Endothelial cell of umbilical vein (primary cell): ENCODE results near the gene GBF1. TPM values are rescaled to one million over a fixed set of nuclear protein-coding genes. Genes with fewer than 3 reads are reported as not detected.
"Not testable (repeated sequence)": the region's sequence is repeated elsewhere in the genome, so short reads cannot be mapped to it uniquely, and the experiment has no call there.

Experiments
- BruUV-seq: library from RNA; stranded (reverse); fragments of 400-500 nt; replicated peaks from 2 replicates; lab custom pipeline; 2021; lab: Mats Ljungman, UMichigan
- CTCF ChIA-PET: fragments of 300-600, 350-600 bp; sonication (Branson Sonifier 250); formaldehyde crosslinking; loops from one replicate; lab custom pipeline; 2021; ENCODE audit warnings: antibody characterized with exemption, inconsistent platforms; lab: Charles Lee
- POLR2A ChIA-PET: fragments of 300-600, 350-600 bp; sonication (Branson Sonifier 250); formaldehyde crosslinking; loops from one replicate; lab custom pipeline; 2021; ENCODE audit warnings: antibody characterized with exemption, inconsistent platforms; lab: Charles Lee
- DNase-seq: peaks from one replicate; pipeline ENCODE4 v3.0.0-alpha.2; 2011; ENCODE audit warnings: low read depth, low spot score
- FAIRE-seq: peaks from 2 replicates; lab custom pipeline; 2011; peaks lifted over from hg19 to GRCh38; lab: Jason Lieb, UNC
- H2AFZ ChIP-seq: 2 replicates; pipeline ENCODE4 v1.6.0; 2012; ENCODE audit warnings: low read depth, low read length, control low read depth, inconsistent platforms
- H3K27ac ChIP-seq: 2 replicates; pipeline ENCODE4 v1.5.1; 2011; ENCODE audit warnings: low read depth, mild to moderate bottlenecking, control low read depth, low read length, moderate library complexity; ENCODE audit not compliant: insufficient read depth
- H3K27me3 ChIP-seq, 2 experiments: 2 replicates each; pipeline versions ENCODE4 v1.6.0 to v1.6.1; 2011; ENCODE audit warnings: low read length in 2 of 2, mixed read lengths in 1 of 2; ENCODE audit not compliant: control insufficient read depth in 2 of 2, insufficient read depth in 2 of 2
- H3K36me3 ChIP-seq, 2 experiments: 2 replicates in 1 of 2; 3 replicates in 1 of 2; pipeline ENCODE4 v1.5.1; 2011; ENCODE audit warnings: low read length in 2 of 2, mild to moderate bottlenecking in 1 of 2, moderate library complexity in 1 of 2; ENCODE audit not compliant: control insufficient read depth in 2 of 2, insufficient read depth in 2 of 2; ENCODE audit errors: extremely low read depth in 1 of 2
- H3K4me1 ChIP-seq: 3 replicates; pipeline ENCODE4 v1.5.1; 2011; ENCODE audit warnings: mild to moderate bottlenecking, low read length; ENCODE audit not compliant: control insufficient read depth, insufficient read depth; ENCODE audit errors: extremely low read depth
- H3K4me2 ChIP-seq: 2 replicates; pipeline ENCODE4 v1.6.1; 2011; ENCODE audit warnings: low read length, control low read depth, mixed read lengths; ENCODE audit not compliant: insufficient read depth
- H3K4me3 ChIP-seq, 3 experiments: fragments of 200-600 bp in 1 of 3; sonication (generic), shearing (Covaris generic) in 1 of 3; replicated peaks in 1 of 3; 2 replicates each; pipeline ENCODE4 v1.5.1; 2011 to 2016; ENCODE audit warnings: control low read depth in 3 of 3, low read length in 3 of 3, mild to moderate bottlenecking in 2 of 3, inconsistent platforms in 1 of 3, low read depth in 1 of 3, moderate library complexity in 1 of 3; ENCODE audit not compliant: insufficient read depth in 1 of 3
- H3K79me2 ChIP-seq: 2 replicates; pipeline ENCODE4 v1.6.0; 2012; ENCODE audit warnings: low read length, inconsistent platforms; ENCODE audit not compliant: control insufficient read depth, insufficient read depth
- H3K9ac ChIP-seq: replicated peaks from 2 replicates; pipeline ENCODE3; 2011; ENCODE audit warnings: low read length, control low read depth; ENCODE audit not compliant: insufficient read depth; ENCODE audit errors: extremely low read depth
- H3K9me1 ChIP-seq: replicated peaks from 3 replicates; pipeline ENCODE4 v1.6.0; 2011; ENCODE audit warnings: mild to moderate bottlenecking, low read length; ENCODE audit not compliant: control insufficient read depth, insufficient read depth; ENCODE audit errors: extremely low read depth
- H3K9me3 ChIP-seq: replicated peaks from 2 replicates; pipeline ENCODE4 v1.5.1; 2012; ENCODE audit warnings: low read length, inconsistent platforms; ENCODE audit not compliant: control insufficient read depth, insufficient read depth
- H4K20me1 ChIP-seq: replicated peaks from 2 replicates; pipeline ENCODE3; 2011; ENCODE audit warnings: mild to moderate bottlenecking, low read length; ENCODE audit not compliant: control insufficient read depth, insufficient read depth; ENCODE audit errors: extremely low read depth
- CTCF ChIP-seq, 2 donors: IDR thresholded peaks; 1 replicate in 1 of 2; 2 replicates in 1 of 2; pipeline ENCODE4 v1.5.1; 2011; ENCODE audit warnings: low read length in 2 of 2, mild to moderate bottlenecking in 2 of 2, moderate library complexity in 2 of 2, control low read depth in 1 of 2, inconsistent platforms in 1 of 2, low read depth in 1 of 2; ENCODE audit not compliant: insufficient read depth in 1 of 2; ENCODE audit errors: extremely low read depth in 1 of 2
- EZH2 ChIP-seq: IDR thresholded peaks from 2 replicates; pipeline ENCODE4 v1.6.1; 2012; ENCODE audit warnings: borderline replicate concordance, low read depth, mild to moderate bottlenecking, moderate library complexity, low read length, inconsistent platforms; ENCODE audit not compliant: severe bottlenecking
- FOS ChIP-seq: IDR thresholded peaks from 2 replicates; pipeline ENCODE4 v1.6.1; 2011; ENCODE audit warnings: mild to moderate bottlenecking, low read length, moderate library complexity, borderline replicate concordance; ENCODE audit not compliant: insufficient read depth
- GATA2 ChIP-seq: IDR thresholded peaks from 2 replicates; pipeline ENCODE4 v1.7.0; 2011; ENCODE audit warnings: low read depth, mild to moderate bottlenecking, moderate library complexity, mixed read lengths, low read length; ENCODE audit not compliant: insufficient read length, insufficient read depth
- JUN ChIP-seq: IDR thresholded peaks from 2 replicates; pipeline ENCODE4 v1.6.1; 2011; ENCODE audit warnings: borderline replicate concordance, low read depth; ENCODE audit not compliant: insufficient read length, insufficient read depth
- MAX ChIP-seq: IDR thresholded peaks from 2 replicates; pipeline ENCODE4 v1.6.1; 2011; ENCODE audit not compliant: insufficient read depth, insufficient read length
- MYC ChIP-seq: IDR thresholded peaks from one replicate; pipeline ENCODE4 v1.6.1; 2011; ENCODE audit warnings: mild to moderate bottlenecking, low read depth, low read length
- POLR2A ChIP-seq: IDR thresholded peaks from 2 replicates; pipeline ENCODE4 v1.6.1; 2012; ENCODE audit warnings: low read depth, mild to moderate bottlenecking, control low read depth, low read length
- POLR2AphosphoS5 ChIP-seq: IDR thresholded peaks from 2 replicates; pipeline ENCODE4 v1.6.1; 2012; ENCODE audit warnings: low read depth, mild to moderate bottlenecking, control low read depth, low read length, moderate library complexity; ENCODE audit not compliant: insufficient read depth
- dilution Hi-C: fragments of 300-500 bp; cut with MboI; formaldehyde crosslinking; loops from one replicate; pipeline ENCODE4 v1.15.0; 2019; ENCODE audit warnings: low sequenced_read_pairs; ENCODE audit not compliant: extremely low pct_ligation_motif_present
- intact Hi-C: fragments of 100-400 bp; cut with micrococcal nuclease; formaldehyde crosslinking; loops from one replicate; pipeline ENCODE4 v1.10.0; 2022
- polyA plus RNA-seq, 4 experiments: library from polyadenylated mRNA; depleted of rRNA in 3 of 4; stranded (reverse) in 3 of 4; unstranded in 1 of 4; fragments of >200 nt; gene quantifications; 2 replicates each; pipeline versions ENCODE4 v1.2.1 to v1.2.3, GENCODE V29; 2011 to 2012; ENCODE audit warnings: missing spikeins in 1 of 4
- total RNA-seq: library from RNA; stranded (reverse); gene quantifications from 2 replicates; pipeline ENCODE4 v1.2.3, GENCODE V29; 2021

The GBF1 gene
- total and polyA plus RNA-seq, 2 donors (not counting 3 experiments of a cell fraction or from before 2014, with no cell fraction given), result 26.0 to 49.7 TPM

GRCh38 chr10:102306710-102307109 is 61.4 kb downstream of the GBF1 start:
- no peak overlapping the region for H3K27ac ChIP-seq
- dilution Hi-C loops, result no loop called here
- H3K4me2 ChIP-seq, result no peak overlapping the region
- no peak overlapping the region for H2AFZ ChIP-seq
- H3K36me3 ChIP-seq, result no peaks in the 10 kb centered on the region
- H3K9ac ChIP-seq, result no peak overlapping the region
- H3K79me2 ChIP-seq, result peaks cover 34% of the 10 kb centered on the region
- H4K20me1 ChIP-seq, result peaks cover 2% of the 10 kb centered on the region
- H3K4me3 ChIP-seq, result no peak overlapping the region
- DNase-seq, result no peak
- H3K9me1 ChIP-seq, result no peaks in the 10 kb centered on the region
- POLR2A ChIA-PET, result no interaction called here
- intact Hi-C loops, result no loop called here
- CTCF ChIA-PET, result interaction anchor here (0.7 to 3.3 kb wide), 8 partner anchors 9 to 98 kb away, joined by 3 to 18 read pairs (median 4); no protein-coding TSS in a partner anchor
- no TSS peak for BruUV-seq
- no peaks in the 10 kb centered on the region for H3K9me3 ChIP-seq
- H3K4me1 ChIP-seq, result peaks cover 23% of the 10 kb centered on the region
- TF ChIP-seq CTCF (IDR thresholded peaks at IDR 0.05; ENCODE audit: extremely low read depth in 1 of 2, insufficient read depth in 1 of 2, low read depth in 1 of 2, low read length in 2 of 2), result no peak
- no peak for TF ChIP-seq FOS
- TF ChIP-seq MAX, result no peak
- no peak for TF ChIP-seq EZH2
- TF ChIP-seq POLR2AphosphoS5, result no peak
- TF ChIP-seq GATA2, result no peak
- no peak for TF ChIP-seq MYC
- TF ChIP-seq JUN, result no peak
- TF ChIP-seq POLR2A, result no peak
- no peak for FAIRE-seq
- no peaks in the 10 kb centered on the region for H3K27me3 ChIP-seq

GRCh38 chr10:102308318-102308717 is 63.0 kb downstream of the GBF1 start:
- intact Hi-C loops, H4K20me1 ChIP-seq, H3K4me3 ChIP-seq, H3K4me2 ChIP-seq, DNase-seq, H3K9me1 ChIP-seq, H3K27ac ChIP-seq, H3K36me3 ChIP-seq, H2AFZ ChIP-seq, POLR2A ChIA-PET, FAIRE-seq, H3K9ac ChIP-seq, BruUV-seq, H3K27me3 ChIP-seq, H3K9me3 ChIP-seq, dilution Hi-C loops: not testable (repeated sequence)
- H3K79me2 ChIP-seq, result peaks cover 44% of the 10 kb centered on the region
- CTCF ChIA-PET, result interaction anchor here (5.7 kb wide), 1 partner anchor 77 kb away, joined by 48 read pairs; no protein-coding TSS in a partner anchor
- H3K4me1 ChIP-seq, result peaks cover 18% of the 10 kb centered on the region
